Measurements from ENCODE around the gene GRAMD1B. TPM values are rescaled to one million over a fixed set of nuclear protein-coding genes. Genes with fewer than 3 reads are reported as not detected.

Gene GRAMD1B
- total RNA-seq, 2 donors from 2014 or later, result 2.1 to 5.7 TPM

- Histone ChIP-seq H3K27ac (no peak overlapping the region), H3K9me3 (no peaks in the 10 kb centered on the region), H3K36me3 (no peaks in the 10 kb centered on the region), H3K4me1 (ENCODE audit: control insufficient read depth in 1 of 2, low read depth in 2 of 2) (no peaks in the 10 kb centered on the region), H3K27me3 (replicated peaks; ENCODE audit: insufficient read depth) (no peaks in the 10 kb centered on the region), H3K4me3 (no peak overlapping the region)
- TF ChIP-seq, protein P1, sequence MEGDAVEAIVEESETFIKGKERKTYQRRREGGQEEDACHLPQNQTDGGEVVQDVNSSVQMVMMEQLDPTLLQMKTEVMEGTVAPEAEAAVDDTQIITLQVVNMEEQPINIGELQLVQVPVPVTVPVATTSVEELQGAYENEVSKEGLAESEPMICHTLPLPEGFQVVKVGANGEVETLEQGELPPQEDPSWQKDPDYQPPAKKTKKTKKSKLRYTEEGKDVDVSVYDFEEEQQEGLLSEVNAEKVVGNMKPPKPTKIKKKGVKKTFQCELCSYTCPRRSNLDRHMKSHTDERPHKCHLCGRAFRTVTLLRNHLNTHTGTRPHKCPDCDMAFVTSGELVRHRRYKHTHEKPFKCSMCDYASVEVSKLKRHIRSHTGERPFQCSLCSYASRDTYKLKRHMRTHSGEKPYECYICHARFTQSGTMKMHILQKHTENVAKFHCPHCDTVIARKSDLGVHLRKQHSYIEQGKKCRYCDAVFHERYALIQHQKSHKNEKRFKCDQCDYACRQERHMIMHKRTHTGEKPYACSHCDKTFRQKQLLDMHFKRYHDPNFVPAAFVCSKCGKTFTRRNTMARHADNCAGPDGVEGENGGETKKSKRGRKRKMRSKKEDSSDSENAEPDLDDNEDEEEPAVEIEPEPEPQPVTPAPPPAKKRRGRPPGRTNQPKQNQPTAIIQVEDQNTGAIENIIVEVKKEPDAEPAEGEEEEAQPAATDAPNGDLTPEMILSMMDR (IDR thresholded peaks at IDR 0.05), result no peak
- no peak for DNase-seq (ENCODE audit: low spot score)
- ATAC-seq (ENCODE audit: insufficient number of reproducible peaks, low FRiP score, low read depth), result no peak
Measured at GRCh38 chr11:123588117-123588863, 158.2 kb downstream of the GRAMD1B start.

- Histone ChIP-seq H3K36me3 (no peaks in the 10 kb centered on the region), H3K9me3 (no peaks in the 10 kb centered on the region), H3K4me3 (no peak overlapping the region), H3K4me1 (ENCODE audit: control insufficient read depth in 1 of 2, low read depth in 2 of 2) (no peaks in the 10 kb centered on the region), H3K27ac (no peak overlapping the region), H3K27me3 (replicated peaks; ENCODE audit: insufficient read depth) (no peaks in the 10 kb centered on the region)
- no peak for DNase-seq (ENCODE audit: low spot score)
- TF ChIP-seq, protein P1 (IDR thresholded peaks at IDR 0.05), result no peak
- no peak for ATAC-seq (ENCODE audit: insufficient number of reproducible peaks, low FRiP score, low read depth)
Measured at GRCh38 chr11:123588864-123589262, 158.8 kb downstream of the GRAMD1B start.

DNA sequence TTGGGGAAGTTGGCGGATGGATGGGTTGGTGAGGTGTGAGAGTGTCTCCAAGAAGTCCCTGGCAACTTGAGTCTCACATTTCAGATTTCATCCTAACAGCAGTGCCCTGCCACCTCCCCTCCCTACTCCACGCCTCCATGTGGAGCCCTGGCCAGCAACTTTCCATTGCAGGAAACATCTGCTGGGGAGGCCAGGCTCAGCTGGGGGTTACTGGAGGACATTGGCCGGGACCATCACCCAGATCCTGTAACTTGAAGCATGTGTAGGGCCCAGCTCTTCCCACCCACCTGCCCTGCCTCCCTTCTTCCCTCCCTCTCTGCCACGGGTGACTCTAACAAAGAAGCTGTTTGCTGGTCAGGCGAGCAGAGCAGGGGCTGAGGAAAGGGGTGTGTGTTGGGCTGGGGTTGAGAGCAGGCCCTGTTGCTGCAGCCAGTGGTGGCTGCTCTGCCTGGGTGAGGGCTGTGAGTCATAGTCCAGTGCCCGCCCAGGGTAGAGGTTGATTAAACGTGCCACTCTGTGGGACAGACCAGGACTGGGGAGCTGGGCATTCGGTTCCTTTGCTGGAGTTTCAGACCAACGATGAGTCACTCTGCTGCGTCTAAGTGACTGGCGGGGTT is 160.3 kb downstream of the GRAMD1B start:
- H3K36me3 ChIP-seq, result no peaks in the 10 kb centered on the region
- H3K9me3 ChIP-seq, result no peaks in the 10 kb centered on the region
- no peak overlapping the region for H3K4me3 ChIP-seq
- H3K27ac ChIP-seq, result no peak overlapping the region
- DNase-seq (ENCODE audit: low spot score) (no peak), ATAC-seq (ENCODE audit: insufficient number of reproducible peaks, low FRiP score, low read depth) (no peak)
- TF ChIP-seq, protein P1 (IDR thresholded peaks at IDR 0.05), result no peak
- no peaks in the 10 kb centered on the region for H3K4me1 ChIP-seq (ENCODE audit: control insufficient read depth in 1 of 2, low read depth in 2 of 2)
- H3K27me3 ChIP-seq (replicated peaks; ENCODE audit: insufficient read depth), result no peaks in the 10 kb centered on the region

DNA sequence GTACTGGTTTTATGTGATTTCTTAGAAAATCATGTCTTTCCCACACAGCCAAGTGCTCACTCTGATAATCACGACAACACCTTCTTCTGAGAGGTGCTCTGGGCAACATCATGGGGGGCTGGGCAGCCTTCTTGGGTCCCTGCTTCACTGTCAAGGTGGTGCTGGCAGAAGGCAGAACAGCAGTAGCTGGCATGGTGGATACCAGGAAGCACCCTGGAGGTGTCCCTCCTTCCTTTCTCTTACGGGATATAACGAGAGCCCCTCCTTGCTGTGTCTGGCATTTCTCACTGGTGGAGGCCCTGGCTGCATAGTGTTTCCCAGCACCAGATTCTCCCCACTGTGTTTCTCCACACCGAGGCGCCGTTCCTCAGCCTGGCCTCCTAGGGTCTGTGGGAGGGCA is 163.5 kb downstream of the GRAMD1B start:
- TF ChIP-seq, protein P1 (IDR thresholded peaks at IDR 0.05), result no peak
- no peak overlapping the region for H3K27ac ChIP-seq
- no peak for ATAC-seq (ENCODE audit: insufficient number of reproducible peaks, low FRiP score, low read depth)

GRCh38 chr11:123594188-123594901 is 164.3 kb downstream of the GRAMD1B start:
- no peak for ATAC-seq (ENCODE audit: insufficient number of reproducible peaks, low FRiP score, low read depth)
- H3K27ac ChIP-seq, result no peak overlapping the region
- H3K4me1 ChIP-seq (ENCODE audit: control insufficient read depth in 1 of 2, low read depth in 2 of 2), result no peaks in the 10 kb centered on the region

More for the DNA sequence above, 163.5 kb downstream of the GRAMD1B start:
- no peaks in the 10 kb centered on the region for H3K4me1 ChIP-seq (ENCODE audit: control insufficient read depth in 1 of 2, low read depth in 2 of 2)
- DNase-seq (ENCODE audit: low spot score), result no peak
- no peaks in the 10 kb centered on the region for H3K9me3 ChIP-seq
- no peaks in the 10 kb centered on the region for H3K27me3 ChIP-seq (replicated peaks; ENCODE audit: insufficient read depth)
- H3K4me3 ChIP-seq, result no peak overlapping the region
- H3K36me3 ChIP-seq, result no peaks in the 10 kb centered on the region

More at GRCh38 chr11:123594188-123594901, 164.3 kb downstream of the GRAMD1B start:
- no peaks in the 10 kb centered on the region for H3K9me3 ChIP-seq
- H3K4me3 ChIP-seq, result no peak overlapping the region
- H3K27me3 ChIP-seq (replicated peaks; ENCODE audit: insufficient read depth), result no peaks in the 10 kb centered on the region
- DNase-seq (ENCODE audit: low spot score), result no peak
- TF ChIP-seq, protein P1 (IDR thresholded peaks at IDR 0.05), result no peak
- no peaks in the 10 kb centered on the region for H3K36me3 ChIP-seq
